H1 (cell line): ENCODE data around the gene DEXI. TPM values are rescaled to one million over a fixed set of nuclear protein-coding genes. Genes with fewer than 3 reads are reported as not detected.

Source experiments
- CTCF ChIA-PET: fragments of 300-600 bp; sonication (Branson Sonifier 250); formaldehyde crosslinking; loops from one replicate; lab custom pipeline; 2021; ENCODE audit not compliant: partially characterized antibody; lab: Charles Lee
- POLR2A ChIA-PET: fragments of 300-600 bp; sonication (Branson Sonifier 250); formaldehyde crosslinking; loops from one replicate; lab custom pipeline; 2021; ENCODE audit warnings: inconsistent platforms; ENCODE audit not compliant: partially characterized antibody; lab: Charles Lee
- DNase-seq, 2 experiments: peaks; one replicate each; pipeline versions ENCODE4 v3.0.0 to v3.0.0-alpha.2; 2010 to 2022; ENCODE audit warnings: low spot score in 2 of 2, low read depth in 1 of 2, mixed read lengths in 1 of 2
- FAIRE-seq: peaks from 2 replicates; lab custom pipeline; 2011; peaks lifted over from hg19 to GRCh38; lab: Jason Lieb, UNC
- H2AFZ ChIP-seq: 2 replicates; pipeline ENCODE4 v1.8.1; 2012; ENCODE audit warnings: low read length, inconsistent platforms
- H2AK5ac ChIP-seq: 2 replicates; pipeline ENCODE4 v1.6.1; 2013; ENCODE audit warnings: low read depth, low read length
- H2BK120ac ChIP-seq: replicated peaks from 2 replicates; pipeline ENCODE3; 2013; ENCODE audit warnings: low read depth, low read length, inconsistent platforms
- H2BK12ac ChIP-seq: 2 replicates; pipeline ENCODE4 v1.6.1; 2013; ENCODE audit warnings: low read depth, low read length
- H2BK15ac ChIP-seq: 2 replicates; pipeline ENCODE4 v1.6.1; 2013; ENCODE audit warnings: low read length
- H2BK20ac ChIP-seq: 2 replicates; pipeline ENCODE4 v1.6.1; 2013; ENCODE audit warnings: low read length
- H2BK5ac ChIP-seq: 2 replicates; pipeline ENCODE4 v1.6.1; 2013; ENCODE audit warnings: low read depth, low read length
- H3K14ac ChIP-seq: 2 replicates; pipeline ENCODE4 v1.6.1; 2013; ENCODE audit warnings: inconsistent platforms; ENCODE audit not compliant: insufficient read length
- H3K18ac ChIP-seq: 2 replicates; pipeline ENCODE4 v1.6.1; 2013; ENCODE audit warnings: low read length; ENCODE audit errors: extremely low read depth
- H3K23ac ChIP-seq: 2 replicates; pipeline ENCODE4 v1.6.1; 2013; ENCODE audit warnings: inconsistent platforms; ENCODE audit not compliant: insufficient read length
- H3K23me2 ChIP-seq: 2 replicates; pipeline ENCODE4 v1.6.1; 2013; ENCODE audit warnings: low read depth, low read length
- H3K27ac ChIP-seq: 2 replicates; pipeline ENCODE4 v1.6.1; 2011; ENCODE audit warnings: low read depth, low read length, inconsistent platforms
- H3K27me3 ChIP-seq, 4 experiments: replicated peaks in 1 of 4; 1 replicate in 1 of 4; 2 replicates in 3 of 4; pipeline versions ENCODE4 v1.6.1 to v1.8.1; 2011 to 2013; ENCODE audit warnings: low read length in 3 of 4, mild to moderate bottlenecking in 3 of 4, inconsistent platforms in 2 of 4, mixed read lengths in 2 of 4, moderate library complexity in 1 of 4; ENCODE audit not compliant: control insufficient read depth in 3 of 4, insufficient read depth in 3 of 4; ENCODE audit errors: extremely low read depth in 1 of 4
- H3K36me3 ChIP-seq, 4 experiments: 2 replicates each; pipeline versions ENCODE4 v1.6.1 to v1.8.1; 2011 to 2013; ENCODE audit warnings: mild to moderate bottlenecking in 4 of 4, low read length in 3 of 4, moderate library complexity in 2 of 4, control low read depth in 1 of 4, inconsistent platforms in 1 of 4; ENCODE audit not compliant: insufficient read depth in 4 of 4, control insufficient read depth in 2 of 4
- H3K4ac ChIP-seq: replicated peaks from 2 replicates; pipeline ENCODE3; 2013; ENCODE audit warnings: low read length, low read depth, mixed read lengths, inconsistent platforms; ENCODE audit not compliant: insufficient read length
- H3K4me1 ChIP-seq, 4 experiments: replicated peaks in 1 of 4; 1 replicate in 1 of 4; 2 replicates in 3 of 4; pipeline versions ENCODE4 v1.6.1 to v1.8.1; 2011 to 2013; ENCODE audit warnings: low read length in 3 of 4, inconsistent platforms in 2 of 4, mixed read lengths in 1 of 4; ENCODE audit not compliant: insufficient read depth in 4 of 4, control insufficient read depth in 3 of 4
- H3K4me2 ChIP-seq, 2 experiments: 2 replicates each; pipeline versions ENCODE4 v1.6.1 to v1.8.1; 2011 to 2013; ENCODE audit warnings: low read depth in 2 of 2, low read length in 2 of 2, control low read depth in 1 of 2, inconsistent platforms in 1 of 2, mild to moderate bottlenecking in 1 of 2; ENCODE audit not compliant: insufficient read depth in 1 of 2
- H3K4me3 ChIP-seq, 4 experiments: fragments of 200-600, 300-600 bp in 1 of 4; sonication (generic), shearing (Covaris generic), sonication (Bioruptor Twin) in 1 of 4; 2 replicates each; pipeline versions ENCODE4 v1.5.1 to v1.8.1; 2011 to 2016; ENCODE audit warnings: low read length in 4 of 4, low read depth in 3 of 4, control low read depth in 2 of 4, inconsistent platforms in 2 of 4, mild to moderate bottlenecking in 2 of 4, mixed read lengths in 1 of 4, moderate library complexity in 1 of 4; ENCODE audit not compliant: insufficient read depth in 2 of 4; ENCODE audit errors: extremely low read depth in 1 of 4
- H3K56ac ChIP-seq: replicated peaks from 2 replicates; pipeline ENCODE3; 2013; ENCODE audit warnings: low read depth, mild to moderate bottlenecking, mixed read lengths, low read length, inconsistent platforms; ENCODE audit not compliant: insufficient read length
- H3K79me1 ChIP-seq: 2 replicates; pipeline ENCODE4 v1.6.1; 2013; ENCODE audit warnings: low read depth, low read length, control low read depth
- H3K79me2 ChIP-seq, 2 experiments: 2 replicates each; pipeline versions ENCODE4 v1.6.1 to v1.8.1; 2012 to 2013; ENCODE audit warnings: low read length in 2 of 2, mild to moderate bottlenecking in 2 of 2, inconsistent platforms in 1 of 2; ENCODE audit not compliant: insufficient read depth in 2 of 2, control insufficient read depth in 1 of 2
- H3K9ac ChIP-seq, 4 experiments: replicated peaks in 1 of 4; 1 replicate in 1 of 4; 2 replicates in 3 of 4; pipeline versions ENCODE4 v1.6.1 to v1.8.1; 2011 to 2013; ENCODE audit warnings: low read depth in 3 of 4, low read length in 3 of 4, control low read depth in 2 of 4, mild to moderate bottlenecking in 2 of 4, moderate library complexity in 2 of 4, inconsistent platforms in 1 of 4; ENCODE audit errors: extremely low read depth in 1 of 4
- H3K9me3 ChIP-seq, 2 experiments: 2 replicates each; pipeline versions ENCODE4 v1.6.1 to v1.8.1; 2012 to 2013; ENCODE audit warnings: mild to moderate bottlenecking in 2 of 2, moderate library complexity in 2 of 2, control low read depth in 1 of 2, inconsistent platforms in 1 of 2, low read depth in 1 of 2, low read length in 1 of 2, mixed read lengths in 1 of 2; ENCODE audit not compliant: insufficient read depth in 2 of 2
- H4K20me1 ChIP-seq, 2 experiments: replicated peaks in 1 of 2; 2 replicates each; pipeline versions ENCODE3 to v1.8.1; 2011 to 2013; ENCODE audit warnings: inconsistent platforms in 2 of 2, low read length in 2 of 2, mild to moderate bottlenecking in 1 of 2; ENCODE audit not compliant: insufficient read depth in 2 of 2, control insufficient read depth in 1 of 2
- H4K5ac ChIP-seq: 2 replicates; pipeline ENCODE4 v1.6.1; 2013; ENCODE audit warnings: low read length, low read depth, mixed read lengths, inconsistent platforms; ENCODE audit not compliant: insufficient read length
- H4K8ac ChIP-seq: 2 replicates; pipeline ENCODE4 v1.8.0; 2013; ENCODE audit warnings: mild to moderate bottlenecking, moderate library complexity, low read length, inconsistent platforms; ENCODE audit not compliant: insufficient read depth; ENCODE audit errors: extremely low read depth
- H4K91ac ChIP-seq: replicated peaks from 2 replicates; pipeline ENCODE3; 2013; ENCODE audit warnings: low read length, mixed read lengths, inconsistent platforms; ENCODE audit not compliant: insufficient read length
- BCL11A ChIP-seq, 2 experiments: IDR thresholded peaks; one replicate each; pipeline ENCODE4 v1.6.1; 2011; ENCODE audit warnings: low read depth in 2 of 2, low read length in 2 of 2, mild to moderate bottlenecking in 2 of 2
- BRCA1 ChIP-seq: IDR thresholded peaks from 2 replicates; pipeline ENCODE4 v1.6.1; 2012; ENCODE audit warnings: low read depth, low read length, improper control_type of control experiment
- CBX8 ChIP-seq: fragments of 300-800, 300-1000 bp; sonication (generic); IDR thresholded peaks from 2 replicates; pipeline ENCODE4 v1.7.1; 2016; ENCODE audit warnings: low read depth, low read length, borderline replicate concordance
- CTBP2 ChIP-seq: IDR thresholded peaks from 2 replicates; pipeline ENCODE4 v1.7.0; 2011; ENCODE audit warnings: borderline replicate concordance, mild to moderate bottlenecking, moderate library complexity, mixed read lengths, low read length; ENCODE audit not compliant: insufficient read depth, insufficient read length
- HDAC6 ChIP-seq: IDR thresholded peaks from one replicate; pipeline ENCODE4 v1.7.1; 2012; ENCODE audit warnings: low read depth, mild to moderate bottlenecking, inconsistent platforms, low read length, moderate library complexity
- SIN3A ChIP-seq, 2 experiments: IDR thresholded peaks in 1 of 2; conservative IDR thresholded peaks in 1 of 2; 2 replicates each; pipeline ENCODE4 v1.6.1; 2011 to 2012; ENCODE audit warnings: low read length in 2 of 2, improper control_type of control experiment in 1 of 2, low read depth in 1 of 2, mild to moderate bottlenecking in 1 of 2
- SIRT6 ChIP-seq: IDR thresholded peaks from one replicate; pipeline ENCODE4 v1.7.1; 2012; ENCODE audit warnings: low read length, inconsistent platforms
- SP1 ChIP-seq: IDR thresholded peaks from 2 replicates; pipeline ENCODE4 v1.6.1; 2011; ENCODE audit warnings: low read depth, low read length
- SP4 ChIP-seq: IDR thresholded peaks from 2 replicates; pipeline ENCODE4 v1.6.1; 2012; ENCODE audit warnings: low read length, inconsistent platforms
- TCF12 ChIP-seq: IDR thresholded peaks from 2 replicates; pipeline ENCODE4 v1.6.1; 2011; ENCODE audit warnings: low read depth, mild to moderate bottlenecking, low read length
- whole genome bisulfite sequencing, 2 experiments: shearing (Covaris generic) in 1 of 2; methylation state at CpG; one replicate each; pipeline versions ENCODE4 v1.1.6 to v1.1.7; 2013 to 2015; ENCODE audit warnings: low lambda C conversion rate in 2 of 2, mixed read lengths in 2 of 2, inconsistent platforms in 1 of 2, low coverage in 1 of 2, missing lambda C conversion rate in 1 of 2; ENCODE audit not compliant: insufficient replicate concordance in 2 of 2, insufficient coverage in 1 of 2, insufficient read length in 1 of 2; ENCODE audit errors: extremely low coverage in 1 of 2, missing lambda C conversion rate in 1 of 2; 5-methylcytosine and 5-hydroxymethylcytosine counted together
- polyA plus RNA-seq, 7 experiments: library from polyadenylated mRNA; depleted of rRNA in 3 of 7; stranded (reverse) in 5 of 7; unstranded in 2 of 7; fragments of >200 nt in 5 of 7; fragments of 200-250 nt in 2 of 7; gene quantifications; 1 replicate in 5 of 7; 2 replicates in 1 of 7; 4 replicates in 1 of 7; pipeline versions ENCODE4 v1.2.1 to v1.2.3, GENCODE V29; 2011 to 2013; ENCODE audit warnings: missing spikeins in 2 of 7, mixed read lengths in 2 of 7
- total RNA-seq: library from RNA; stranded (reverse); fragmentation: NEBNext Ultra II Directional; extraction: Animal tissue kit (Norgen Biotek cat#: 25700); gene quantifications from 2 replicates; pipeline ENCODE4 v1.2.1, GENCODE V29; 2021
- TF ChIP-seq, protein P1 (sequence below): IDR thresholded peaks from 2 replicates; pipeline ENCODE4 v1.6.1; 2012; ENCODE audit warnings: low read length, inconsistent platforms

Gene DEXI
- total and polyA plus RNA-seq, 2 of the 8 experiments (the other 6 are each of a cell fraction or from before 2014, with no cell fraction given), result 39.5 to 47.3 TPM

DNA sequence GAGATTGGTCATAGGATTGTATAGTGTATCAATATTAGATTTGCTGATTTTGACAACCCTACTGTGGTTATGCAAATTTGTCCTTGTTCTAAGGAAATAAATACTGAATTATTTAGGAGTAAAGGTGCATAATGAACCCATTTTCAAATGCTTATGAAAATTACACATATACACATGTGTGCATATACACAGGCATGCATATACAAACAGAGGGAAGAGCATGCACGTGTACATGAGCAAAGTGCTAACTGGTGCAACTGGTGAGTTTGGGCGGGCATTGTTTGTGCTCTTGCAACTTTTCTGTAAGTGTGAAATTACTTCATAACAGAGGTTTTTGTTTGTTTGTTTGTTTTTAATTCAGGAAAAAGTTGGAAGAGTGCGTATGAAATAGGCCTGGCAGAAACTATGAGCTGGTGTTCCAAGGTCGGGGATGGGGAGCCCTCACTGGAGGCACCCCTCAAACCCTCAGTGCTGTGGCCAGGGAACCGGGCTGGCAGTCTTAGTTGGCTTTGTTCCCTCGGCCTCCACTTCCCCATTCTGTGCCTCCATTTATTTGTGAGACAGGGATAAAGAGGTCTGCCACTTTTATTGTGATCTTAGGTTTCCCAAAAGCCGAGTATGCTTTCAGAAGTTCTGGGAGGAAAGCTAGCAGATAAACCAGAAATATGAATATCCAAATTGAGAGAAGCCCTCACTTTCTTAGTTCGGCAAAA is 5.8 kb downstream of the DEXI start:
- peaks cover 5% of the 10 kb centered on the region for H3K23me2 ChIP-seq
- H2AK5ac ChIP-seq, result no peak overlapping the region
- no peaks in the 10 kb centered on the region for H3K9me3 ChIP-seq
- DNase-seq, result no peak
- POLR2A ChIA-PET, result no interaction called here
- H2BK15ac ChIP-seq, result no peak overlapping the region
- WGBS, 2 experiments, result 71% methylated on average over 8 of the region's 8 CpGs; no CpG with 5 or more reads in 1 of the 2 experiments
- no peak overlapping the region for H4K5ac ChIP-seq
- H3K18ac ChIP-seq, result no peak overlapping the region
- H3K4ac ChIP-seq, result no peak overlapping the region
- no peak overlapping the region for H4K8ac ChIP-seq
- H3K27ac ChIP-seq, result no peak overlapping the region
- no peak overlapping the region for H3K4me3 ChIP-seq
- no peak overlapping the region for H2BK20ac ChIP-seq
- H3K14ac ChIP-seq, result no peak overlapping the region
- H3K9ac ChIP-seq, result no peak overlapping the region
- H2AFZ ChIP-seq, result no peak overlapping the region
- no peak overlapping the region for H2BK12ac ChIP-seq
- FAIRE-seq, result no peak
- no peak overlapping the region for H2BK5ac ChIP-seq
- H3K36me3 ChIP-seq, result peaks cover 0 to 4% (median under 1%) of the 10 kb centered on the region in 4 experiments; a peak in 4 of 8 replicates
- CTCF ChIA-PET, result interaction anchor here (1.1 to 1.8 kb wide), 4 partner anchors 13 to 196 kb away, joined by 4 to 7 read pairs (median 4); no protein-coding TSS in a partner anchor
- H4K20me1 ChIP-seq, result peaks cover 23 to 43% of the 10 kb centered on the region in 2 experiments
- H3K4me2 ChIP-seq, result no peak overlapping the region
- peaks cover 20% of the 10 kb centered on the region for H3K79me1 ChIP-seq
- H3K4me1 ChIP-seq, result peaks cover 0 to 9% (median 5%) of the 10 kb centered on the region in 4 experiments; a peak in 5 of 7 replicates
- H3K79me2 ChIP-seq, result peaks cover 0 to 33% of the 10 kb centered on the region in 2 experiments; a peak in 1 of 4 replicates
- no peak overlapping the region for H3K23ac ChIP-seq
- no peak overlapping the region for H2BK120ac ChIP-seq
- no peak overlapping the region for H3K56ac ChIP-seq
- H4K91ac ChIP-seq, result no peak overlapping the region
- H3K27me3 ChIP-seq, result no peaks in the 10 kb centered on the region; a peak in 2 of 7 replicates
- TF ChIP-seq BCL11A (IDR thresholded peaks at IDR 0.05; ENCODE audit: low read depth in 2 of 2, low read length in 2 of 2) (no peak), SIN3A (conservative IDR thresholded peaks at IDR 0.05 in 1 of 2, IDR thresholded peaks at IDR 0.05 in 1 of 2; ENCODE audit: low read depth in 1 of 2, low read length in 2 of 2) (no peak), CBX8 (no peak), SP4 (no peak), CTBP2 (no peak), HDAC6 (no peak), BRCA1 (no peak), SP1 (no peak), SIRT6 (no peak), TCF12 (no peak)
- TF ChIP-seq, protein P1, sequence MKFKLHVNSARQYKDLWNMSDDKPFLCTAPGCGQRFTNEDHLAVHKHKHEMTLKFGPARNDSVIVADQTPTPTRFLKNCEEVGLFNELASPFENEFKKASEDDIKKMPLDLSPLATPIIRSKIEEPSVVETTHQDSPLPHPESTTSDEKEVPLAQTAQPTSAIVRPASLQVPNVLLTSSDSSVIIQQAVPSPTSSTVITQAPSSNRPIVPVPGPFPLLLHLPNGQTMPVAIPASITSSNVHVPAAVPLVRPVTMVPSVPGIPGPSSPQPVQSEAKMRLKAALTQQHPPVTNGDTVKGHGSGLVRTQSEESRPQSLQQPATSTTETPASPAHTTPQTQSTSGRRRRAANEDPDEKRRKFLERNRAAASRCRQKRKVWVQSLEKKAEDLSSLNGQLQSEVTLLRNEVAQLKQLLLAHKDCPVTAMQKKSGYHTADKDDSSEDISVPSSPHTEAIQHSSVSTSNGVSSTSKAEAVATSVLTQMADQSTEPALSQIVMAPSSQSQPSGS, result no peak
